Measurements from ENCODE around the gene TWF2. TPM values are rescaled to one million over a fixed set of nuclear protein-coding genes. Genes with fewer than 3 reads are reported as not detected.
A peak's percentile ranks its signal among the peaks of the same experiment; 100 is the strongest.
"Not testable (repeated sequence)": the region's sequence is repeated elsewhere in the genome, so short reads cannot be mapped to it uniquely, and the experiment has no call there.

The TWF2 gene
- total RNA-seq, 1 donor from 2014 or later = 91.1 TPM

- H3K36me3 Mint-ChIP-seq (ENCODE audit: low read depth) = peaks cover 77% of the 10 kb centered on the region
- H3K4me3 Mint-ChIP-seq (ENCODE audit: low read depth) = peak overlapping the region; percentile 98
- peak overlapping the region; percentile 71 for H3K27ac Mint-ChIP-seq
- not testable (repeated sequence) for DNase-seq (ENCODE audit: low spot score); H3K9me3 Mint-ChIP-seq; H3K27me3 Mint-ChIP-seq (ENCODE audit: low read depth)
- peaks cover 68% of the 10 kb centered on the region for H3K4me1 Mint-ChIP-seq (ENCODE audit: low read depth)
- intact Hi-C loops (cut with micrococcal nuclease) = loop anchor here (10.0 kb wide), 3 partner anchors 60 to 410 kb away; partner anchors contain the start of genes DUSP7, GNL3 and PBRM1
These were observed 35.8 kb upstream of the TWF2 start for GRCh38 chr3:52274781-52275180.

- Mint-ChIP-seq H3K9me3 (no peaks in the 10 kb centered on the region), H3K36me3 (ENCODE audit: low read depth) (peaks cover 91% of the 10 kb centered on the region), H3K27ac (peak overlapping the region; percentile 71), H3K4me3 (ENCODE audit: low read depth) (peak overlapping the region; percentile 98), H3K27me3 (ENCODE audit: low read depth) (no peaks in the 10 kb centered on the region), H3K4me1 (ENCODE audit: low read depth) (peaks cover 66% of the 10 kb centered on the region)
- intact Hi-C loops (cut with micrococcal nuclease) = loop anchor here (10.0 kb wide), 3 partner anchors 62 to 412 kb away; partner anchors contain the start of genes DUSP7, GNL3 and PBRM1
- DNase-seq (ENCODE audit: low spot score) = no peak
These were observed 33.9 kb upstream of the TWF2 start for GRCh38 chr3:52272831-52273230.

GRCh38 chr3:52272172-52272571 lies 33.2 kb upstream of the TWF2 start:
- not testable (repeated sequence) for H3K9me3 Mint-ChIP-seq; DNase-seq (ENCODE audit: low spot score); H3K27me3 Mint-ChIP-seq (ENCODE audit: low read depth)
- Mint-ChIP-seq H3K36me3 (ENCODE audit: low read depth) (peaks cover 91% of the 10 kb centered on the region), H3K4me1 (ENCODE audit: low read depth) (peaks cover 73% of the 10 kb centered on the region), H3K27ac (peak overlapping the region; percentile 88), H3K4me3 (ENCODE audit: low read depth) (peak overlapping the region; percentile 71)
- intact Hi-C loops (cut with micrococcal nuclease) = loop anchor here (10.0 kb wide), 3 partner anchors 63 to 413 kb away; partner anchors contain the start of genes DUSP7, GNL3 and PBRM1

- H3K4me3 Mint-ChIP-seq (ENCODE audit: low read depth) = peak overlapping the region; percentile 71
- intact Hi-C loops (cut with micrococcal nuclease) = loop anchor here (10.0 kb wide), 3 partner anchors 64 to 414 kb away; partner anchors contain the start of genes DUSP7, GNL3 and PBRM1
- no peaks in the 10 kb centered on the region for H3K9me3 Mint-ChIP-seq
- peaks cover 88% of the 10 kb centered on the region for H3K36me3 Mint-ChIP-seq (ENCODE audit: low read depth)
- no peak for DNase-seq (ENCODE audit: low spot score)
- peak overlapping the region; percentile 88 for H3K27ac Mint-ChIP-seq
- H3K4me1 Mint-ChIP-seq (ENCODE audit: low read depth) = peaks cover 70% of the 10 kb centered on the region
- H3K27me3 Mint-ChIP-seq (ENCODE audit: low read depth) = no peaks in the 10 kb centered on the region
These were observed 31.3 kb upstream of the TWF2 start for GRCh38 chr3:52270252-52270754.

- Mint-ChIP-seq H3K4me1 (ENCODE audit: low read depth) (peaks cover 68% of the 10 kb centered on the region), H3K9me3 (no peaks in the 10 kb centered on the region)
- intact Hi-C loops (cut with micrococcal nuclease) = loop anchor here (10.0 kb wide), 3 partner anchors 65 to 415 kb away; partner anchors contain the start of genes DUSP7, GNL3 and PBRM1
These were observed 30.8 kb upstream of the TWF2 start for GRCh38 chr3:52269776-52270175.

GRCh38 chr3:52268036-52268435 lies 29.1 kb upstream of the TWF2 start:
- peaks cover 89% of the 10 kb centered on the region for H3K36me3 Mint-ChIP-seq (ENCODE audit: low read depth)
- no peaks in the 10 kb centered on the region for H3K27me3 Mint-ChIP-seq (ENCODE audit: low read depth)
- peak overlapping the region; percentile 70 for H3K27ac Mint-ChIP-seq
- intact Hi-C loops (cut with micrococcal nuclease) = no loop called here
- H3K4me3 Mint-ChIP-seq (ENCODE audit: low read depth) = peak overlapping the region; percentile 7
- H3K9me3 Mint-ChIP-seq = no peaks in the 10 kb centered on the region
- DNase-seq (ENCODE audit: low spot score) = no peak
- H3K4me1 Mint-ChIP-seq (ENCODE audit: low read depth) = peaks cover 66% of the 10 kb centered on the region

More at GRCh38 chr3:52269776-52270175, 30.8 kb upstream of the TWF2 start:
- H3K36me3 Mint-ChIP-seq (ENCODE audit: low read depth) = peaks cover 91% of the 10 kb centered on the region
- peak overlapping the region; percentile 88 for H3K27ac Mint-ChIP-seq
- no peaks in the 10 kb centered on the region for H3K27me3 Mint-ChIP-seq (ENCODE audit: low read depth)
- no peak for DNase-seq (ENCODE audit: low spot score)
- peak overlapping the region; percentile 71 for H3K4me3 Mint-ChIP-seq (ENCODE audit: low read depth)

- Mint-ChIP-seq H3K9me3 (no peaks in the 10 kb centered on the region), H3K36me3 (ENCODE audit: low read depth) (peaks cover 91% of the 10 kb centered on the region), H3K4me1 (ENCODE audit: low read depth) (peaks cover 65% of the 10 kb centered on the region), H3K27me3 (ENCODE audit: low read depth) (no peaks in the 10 kb centered on the region), H3K4me3 (ENCODE audit: low read depth) (no peak overlapping the region), H3K27ac (no peak overlapping the region)
- intact Hi-C loops (cut with micrococcal nuclease) = no loop called here
- no peak for DNase-seq (ENCODE audit: low spot score)
These were observed 26.4 kb upstream of the TWF2 start for GRCh38 chr3:52265387-52265786.

GRCh38 chr3:52262447-52262846 lies 23.5 kb upstream of the TWF2 start:
- H3K27ac Mint-ChIP-seq = peak overlapping the region; percentile 18
- no peaks in the 10 kb centered on the region for H3K27me3 Mint-ChIP-seq (ENCODE audit: low read depth)
- peaks cover 95% of the 10 kb centered on the region for H3K36me3 Mint-ChIP-seq (ENCODE audit: low read depth)
- intact Hi-C loops (cut with micrococcal nuclease) = no loop called here
- no peak overlapping the region for H3K4me3 Mint-ChIP-seq (ENCODE audit: low read depth)
- peaks cover 67% of the 10 kb centered on the region for H3K4me1 Mint-ChIP-seq (ENCODE audit: low read depth)
- no peaks in the 10 kb centered on the region for H3K9me3 Mint-ChIP-seq
- no peak for DNase-seq (ENCODE audit: low spot score)

GRCh38 chr3:52259448-52259847 lies 20.5 kb upstream of the TWF2 start:
- peak overlapping the region; percentile 61 for H3K27ac Mint-ChIP-seq
- no peak overlapping the region for H3K4me3 Mint-ChIP-seq (ENCODE audit: low read depth)

GRCh38 chr3:52259035-52259434 lies 20.1 kb upstream of the TWF2 start:
- Mint-ChIP-seq H3K36me3 (ENCODE audit: low read depth) (peaks cover 95% of the 10 kb centered on the region), H3K9me3 (no peaks in the 10 kb centered on the region), H3K27me3 (ENCODE audit: low read depth) (no peaks in the 10 kb centered on the region), H3K4me1 (ENCODE audit: low read depth) (peaks cover 79% of the 10 kb centered on the region), H3K27ac (peak overlapping the region; percentile 61), H3K4me3 (ENCODE audit: low read depth) (no peak overlapping the region)
- intact Hi-C loops (cut with micrococcal nuclease) = no loop called here
- no peak for DNase-seq (ENCODE audit: low spot score)

More at GRCh38 chr3:52259448-52259847, 20.5 kb upstream of the TWF2 start:
- Mint-ChIP-seq H3K4me1 (ENCODE audit: low read depth) (peaks cover 79% of the 10 kb centered on the region), H3K9me3 (no peaks in the 10 kb centered on the region), H3K36me3 (ENCODE audit: low read depth) (peaks cover 96% of the 10 kb centered on the region), H3K27me3 (ENCODE audit: low read depth) (no peaks in the 10 kb centered on the region)
- intact Hi-C loops (cut with micrococcal nuclease) = no loop called here
- DNase-seq (ENCODE audit: low spot score) = no peak

GRCh38 chr3:52257911-52258310 lies 19.0 kb upstream of the TWF2 start:
- Mint-ChIP-seq H3K36me3 (ENCODE audit: low read depth) (peaks cover 97% of the 10 kb centered on the region), H3K4me3 (ENCODE audit: low read depth) (no peak overlapping the region), H3K4me1 (ENCODE audit: low read depth) (peaks cover 82% of the 10 kb centered on the region), H3K27ac (peak overlapping the region; percentile 15), H3K27me3 (ENCODE audit: low read depth) (no peaks in the 10 kb centered on the region), H3K9me3 (no peaks in the 10 kb centered on the region)
- DNase-seq (ENCODE audit: low spot score) = no peak
- intact Hi-C loops (cut with micrococcal nuclease) = no loop called here

GRCh38 chr3:52256622-52257021 lies 17.7 kb upstream of the TWF2 start:
- intact Hi-C loops (cut with micrococcal nuclease) = no loop called here
- no peaks in the 10 kb centered on the region for H3K9me3 Mint-ChIP-seq
- H3K27ac Mint-ChIP-seq = peak overlapping the region; percentile 60
- H3K36me3 Mint-ChIP-seq (ENCODE audit: low read depth) = peaks cover 96% of the 10 kb centered on the region
- no peak for DNase-seq (ENCODE audit: low spot score)
- H3K27me3 Mint-ChIP-seq (ENCODE audit: low read depth) = no peaks in the 10 kb centered on the region
- peaks cover 76% of the 10 kb centered on the region for H3K4me1 Mint-ChIP-seq (ENCODE audit: low read depth)
- H3K4me3 Mint-ChIP-seq (ENCODE audit: low read depth) = no peak overlapping the region

- no peaks in the 10 kb centered on the region for H3K9me3 Mint-ChIP-seq
- peaks cover 92% of the 10 kb centered on the region for H3K36me3 Mint-ChIP-seq (ENCODE audit: low read depth)
- intact Hi-C loops (cut with micrococcal nuclease) = no loop called here
- peak overlapping the region; percentile 60 for H3K27ac Mint-ChIP-seq
- H3K4me1 Mint-ChIP-seq (ENCODE audit: low read depth) = peaks cover 72% of the 10 kb centered on the region
- no peak overlapping the region for H3K4me3 Mint-ChIP-seq (ENCODE audit: low read depth)
- DNase-seq (ENCODE audit: low spot score) = no peak
- H3K27me3 Mint-ChIP-seq (ENCODE audit: low read depth) = no peaks in the 10 kb centered on the region
These were observed 17.2 kb upstream of the TWF2 start for GRCh38 chr3:52256159-52256558.
